GM19193 (cell line): ENCODE results near the gene EMCN.

Source experiments
- POLR2A ChIP-seq: IDR thresholded peaks from 4 replicates; pipeline ENCODE4 v1.6.1; 2011; ENCODE audit not compliant: insufficient read depth, insufficient read length; ENCODE audit errors: extremely low read depth

EMCN gene

GRCh38 chr4:100508691-100509090 is 9.1 kb downstream of the EMCN start:
- TF ChIP-seq POLR2A = no peak

- TF ChIP-seq POLR2A = no peak
Measured at GRCh38 chr4:100504086-100504874, 13.5 kb downstream of the EMCN start.

GRCh38 chr4:100497791-100498190 is 20.0 kb downstream of the EMCN start:
- no peak for TF ChIP-seq POLR2A

GRCh38 chr4:100495074-100495473 is 22.7 kb downstream of the EMCN start:
- TF ChIP-seq POLR2A = no peak

- no peak for TF ChIP-seq POLR2A
Measured at GRCh38 chr4:100494166-100494565, 23.7 kb downstream of the EMCN start.

- TF ChIP-seq POLR2A = no peak
Measured at GRCh38 chr4:100493756-100494155, 24.1 kb downstream of the EMCN start.

DNA sequence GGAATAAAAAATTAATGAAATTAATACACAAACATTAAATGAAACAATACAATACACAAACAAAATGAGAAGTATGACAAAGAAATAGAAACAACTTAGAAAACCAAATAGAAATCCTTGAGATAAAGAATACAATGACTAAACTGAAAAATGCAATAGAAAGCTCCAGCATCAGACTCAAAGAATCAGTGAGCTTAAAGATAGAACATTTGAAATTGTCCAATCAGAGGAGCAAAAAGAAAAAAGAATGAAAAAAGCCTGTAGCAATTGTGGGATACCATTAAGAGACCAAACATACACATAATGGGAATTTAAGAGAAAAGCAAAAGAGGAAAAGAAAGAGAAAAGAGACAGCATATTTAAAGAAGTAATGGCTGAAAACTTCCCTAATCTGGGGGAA is 25.7 kb downstream of the EMCN start:
- TF ChIP-seq POLR2A = no peak

DNA sequence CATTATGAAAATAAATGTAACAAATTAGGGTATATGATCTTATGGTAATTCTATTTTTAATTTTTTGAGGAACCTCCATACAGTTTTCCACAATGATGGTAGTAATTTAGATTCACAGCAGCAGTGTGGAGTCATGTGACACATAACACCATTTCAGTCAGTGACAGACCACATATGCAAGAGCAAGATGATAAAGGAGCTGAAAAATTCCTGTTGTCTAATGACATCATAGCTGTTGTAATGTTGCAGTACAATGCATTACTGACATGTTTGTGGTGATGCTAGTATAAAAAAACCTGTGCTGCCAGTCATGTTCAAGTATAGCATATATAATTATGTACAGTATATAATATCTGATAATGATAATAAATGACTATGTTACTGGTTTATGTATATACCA is 28.5 kb downstream of the EMCN start:
- TF ChIP-seq POLR2A = no peak

DNA sequence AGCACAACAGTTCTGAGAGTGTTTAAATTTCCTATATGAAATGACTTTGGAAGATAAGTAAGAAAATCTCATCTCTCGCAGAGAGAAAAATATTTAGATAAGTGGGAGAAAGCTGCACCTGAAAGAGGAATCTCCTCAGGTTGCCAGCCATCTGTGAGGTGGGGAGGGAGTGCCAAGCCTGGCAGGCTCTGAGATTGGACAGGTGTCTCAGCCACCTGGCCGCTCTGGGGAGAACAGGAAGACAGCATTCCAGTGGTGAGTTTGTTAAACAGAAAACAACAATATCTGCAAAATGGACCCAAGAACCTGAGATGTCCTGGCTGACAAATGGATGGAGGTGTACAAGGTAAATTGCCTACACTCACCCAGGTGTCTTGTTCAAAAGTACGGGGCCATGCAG is 31.3 kb downstream of the EMCN start:
- no peak for TF ChIP-seq POLR2A

GRCh38 chr4:100483796-100484195 is 34.0 kb downstream of the EMCN start:
- no peak for TF ChIP-seq POLR2A

DNA sequence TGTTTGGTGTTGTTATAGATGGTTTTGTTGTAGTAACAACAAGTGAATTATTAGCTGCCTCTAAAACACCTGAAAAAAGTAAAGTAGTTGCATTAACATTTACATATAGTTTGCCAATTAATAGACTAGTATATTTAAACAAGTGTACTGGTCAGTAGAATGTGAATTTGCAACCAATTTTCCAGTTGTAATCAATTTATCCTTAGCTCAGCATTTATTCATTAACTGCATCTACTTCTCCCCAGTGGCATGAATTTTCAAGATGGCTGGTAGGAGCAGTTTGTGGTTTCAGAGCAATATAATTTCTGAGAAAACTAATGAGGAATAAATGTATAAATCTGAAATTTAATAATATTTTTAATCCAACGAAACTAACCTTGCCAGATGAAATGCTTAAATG is 37.9 kb downstream of the EMCN start:
- TF ChIP-seq POLR2A = no peak

GRCh38 chr4:100469555-100469954 is 48.3 kb downstream of the EMCN start:
- TF ChIP-seq POLR2A = no peak

GRCh38 chr4:100466501-100466900 is 51.3 kb downstream of the EMCN start:
- no peak for TF ChIP-seq POLR2A

DNA sequence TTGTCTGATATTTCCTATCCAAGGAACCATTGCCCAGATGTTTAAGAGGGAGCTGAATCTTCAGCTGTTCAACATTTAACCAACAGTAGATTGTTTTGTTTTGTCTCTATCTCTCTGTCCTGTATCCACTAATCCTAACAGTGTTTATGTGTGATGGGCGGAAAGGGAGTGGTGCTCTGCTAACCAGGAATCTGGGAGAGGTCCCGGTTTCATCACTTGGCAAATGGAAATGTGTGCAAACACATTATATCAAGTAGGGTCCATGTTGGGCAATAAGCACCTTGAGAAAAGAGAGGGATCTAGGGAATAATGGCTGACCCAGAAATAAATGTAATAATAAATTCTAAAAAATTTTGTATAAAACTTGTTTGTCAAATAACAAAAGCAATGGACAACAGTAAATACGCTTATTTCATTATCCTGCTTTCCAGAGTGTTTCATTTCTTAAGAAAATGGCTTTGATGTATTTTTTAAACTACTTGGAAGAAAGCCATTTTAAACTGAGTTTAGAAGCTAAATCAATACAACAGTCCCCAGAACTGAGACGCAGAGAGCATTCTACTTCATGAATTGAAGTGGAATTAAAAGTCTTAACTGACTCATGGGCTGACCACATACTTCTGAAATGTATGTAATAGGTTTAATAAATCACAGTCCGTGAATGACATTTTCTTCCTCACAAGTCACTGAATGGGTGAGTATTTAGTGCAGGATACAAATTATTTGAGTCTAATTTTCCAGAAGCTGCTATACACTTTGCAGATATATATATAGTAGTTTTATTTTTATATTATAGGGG is 55.8 kb downstream of the EMCN start:
- no peak for TF ChIP-seq POLR2A

DNA sequence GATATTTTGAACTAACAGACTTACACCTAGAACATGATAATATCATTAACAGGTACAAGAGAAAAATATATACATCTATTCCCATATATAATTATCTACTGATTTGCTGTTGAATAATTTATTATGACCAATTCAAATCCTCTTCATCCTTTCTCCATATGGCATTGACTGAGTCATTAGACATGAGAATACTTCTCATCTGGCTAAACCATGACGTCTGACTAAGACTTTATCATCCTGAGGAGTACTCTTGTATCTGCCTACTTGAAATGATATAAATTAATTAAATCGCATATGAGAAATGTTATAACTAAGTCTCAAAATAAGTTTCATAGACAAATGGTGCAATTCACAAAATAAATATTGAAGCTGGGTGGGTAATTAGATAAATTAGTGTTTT is 67.4 kb downstream of the EMCN start:
- TF ChIP-seq POLR2A = no peak

DNA sequence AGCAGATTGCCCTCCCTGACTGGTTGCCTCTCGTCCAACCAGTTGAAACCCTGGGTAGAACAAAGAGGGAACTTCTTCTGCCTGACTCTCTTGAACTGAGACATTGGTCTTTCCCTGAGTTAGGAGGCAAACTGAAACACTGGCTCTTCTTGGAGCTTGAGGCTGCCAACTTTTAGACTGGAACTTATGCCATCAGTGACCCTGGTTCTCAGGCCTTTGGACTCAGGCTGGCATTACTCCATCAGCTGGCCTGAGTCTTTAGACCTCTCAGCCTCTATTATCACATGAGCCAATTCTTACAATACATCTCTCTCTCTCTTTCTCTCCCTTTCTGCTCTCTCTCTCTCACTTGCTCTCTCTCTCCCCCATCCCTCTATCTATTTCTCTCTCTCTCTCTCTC is 86.4 kb downstream of the EMCN start:
- no peak for TF ChIP-seq POLR2A
